Stimulated activated CD8-positive, alpha-beta memory T cell treated with anti-CD3 and anti-CD28 coated beads, Interleukin-15, amount 100 ng/mL, for 4 hours (primary cell): ENCODE measurements around the gene RPL28.
A peak's percentile ranks its signal among the peaks of the same experiment; 100 is the strongest.

Experiments
- DNase-seq, 2 donors: peaks; one replicate each; pipeline ENCODE4 v3.0.0-alpha.2; 2020; ENCODE audit warnings: low read depth in 2 of 2

Gene RPL28

GRCh38 chr19:55353356-55353802 is 32.4 kb upstream of the RPL28 start:
- DNase-seq: no peak

DNA sequence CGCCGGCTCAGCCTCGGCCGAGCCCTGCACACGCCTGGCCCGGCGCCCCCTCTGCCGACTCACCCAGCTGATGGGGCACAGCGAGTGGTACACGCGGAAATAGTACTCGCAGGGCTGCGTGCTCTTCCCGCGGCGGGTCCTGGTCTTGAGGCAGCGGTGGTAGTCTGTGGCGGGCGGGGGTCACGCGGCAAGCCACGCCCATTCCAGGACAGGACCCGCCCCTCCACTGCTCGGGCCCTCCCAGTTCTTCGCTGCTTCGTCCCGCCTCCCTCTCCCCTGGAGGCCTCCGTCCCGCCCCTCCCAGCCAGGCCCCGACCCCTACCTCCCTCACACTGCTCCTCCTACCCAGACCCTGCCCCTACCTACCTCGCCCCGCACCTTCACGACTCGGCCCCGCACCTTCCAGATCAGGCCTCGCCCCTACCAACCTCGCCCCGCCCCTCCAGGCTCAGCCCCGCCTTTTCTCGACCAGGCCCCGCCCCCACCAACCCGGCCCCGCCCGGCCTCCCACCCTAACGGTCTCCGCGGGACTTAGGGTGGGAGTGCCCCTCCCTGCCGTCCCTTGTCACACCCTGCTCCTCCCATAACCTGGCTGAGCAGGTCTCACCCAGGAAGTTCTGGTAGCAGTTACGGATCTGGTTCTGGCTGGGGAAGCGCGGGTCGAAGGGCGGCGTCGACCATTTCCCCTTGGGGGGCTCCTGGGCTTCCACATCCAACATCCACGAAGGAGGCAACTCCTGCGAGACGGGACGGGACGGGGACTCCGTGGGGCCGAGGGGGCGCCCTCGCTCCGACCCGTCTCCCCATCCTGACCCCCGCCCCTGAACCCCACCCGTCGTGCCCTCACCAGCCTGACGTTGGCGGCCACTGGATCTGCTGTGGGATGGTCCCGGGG is 31.7 kb upstream of the RPL28 start:
- peak in 1 of 2 donors; percentile 23 for DNase-seq

- no peak for DNase-seq
These were observed 31.0 kb upstream of the RPL28 start, which contains the start of gene COX6B2 for GRCh38 chr19:55354698-55355212. Gene COX6B2, minus strand, starts transcription at chr19:55354719. Its CDS starts 198 bp downstream, at chr19:55354521.

DNA sequence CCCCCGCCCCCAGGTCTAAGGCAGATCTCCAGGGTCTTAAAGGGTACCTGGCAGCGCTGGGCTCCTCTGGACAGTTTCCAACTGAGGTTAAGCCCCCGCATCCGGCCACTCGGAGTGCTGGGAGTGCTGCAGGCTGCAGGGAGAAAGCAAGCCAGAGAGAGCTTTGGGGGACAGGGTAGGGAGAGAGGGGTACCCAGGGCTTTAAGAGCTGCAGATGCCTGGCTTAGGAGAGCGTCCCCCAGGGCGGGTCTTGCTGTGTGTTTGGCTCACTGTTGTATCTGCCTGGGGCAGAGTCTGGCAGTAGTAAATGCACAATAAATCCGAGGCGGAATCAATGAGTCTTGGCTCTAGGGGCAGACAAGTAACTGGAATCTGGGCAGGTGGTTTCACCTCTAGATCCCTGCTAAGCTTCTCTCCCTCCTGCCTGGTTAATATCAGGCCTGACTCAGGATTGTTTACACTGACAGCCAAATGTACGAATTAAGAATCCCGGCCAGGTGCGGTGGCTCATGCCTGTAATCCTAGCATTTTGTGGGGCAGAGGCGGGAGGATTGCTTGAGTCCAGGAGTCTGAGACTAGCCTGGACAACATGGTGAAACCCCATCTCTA is 30.4 kb upstream of the RPL28 start:
- DNase-seq: no peak

DNA sequence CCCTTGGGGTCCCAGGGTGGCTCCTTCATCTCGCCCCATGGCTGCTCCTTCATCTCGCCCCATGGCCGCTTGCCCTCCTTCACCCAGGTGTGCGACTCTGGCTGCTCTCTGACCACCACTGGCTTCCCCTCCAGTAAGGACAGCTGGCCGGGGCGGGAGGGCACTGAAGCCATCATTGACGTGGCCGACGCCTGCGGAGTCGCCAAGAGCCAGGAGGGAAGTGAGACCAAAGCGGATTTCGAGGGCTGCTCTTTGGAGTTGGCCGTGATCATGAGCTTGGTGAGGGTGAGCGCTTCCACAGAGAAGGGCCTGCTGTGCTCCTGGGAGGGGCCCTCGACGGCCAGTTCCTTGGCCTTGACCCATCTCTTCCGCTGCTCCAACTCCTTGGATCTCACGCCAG is 27.2 kb upstream of the RPL28 start:
- DNase-seq: no peak

GRCh38 chr19:55358943-55359908 is 26.5 kb upstream of the RPL28 start:
- no peak for DNase-seq

GRCh38 chr19:55360902-55361301 is 24.8 kb upstream of the RPL28 start:
- DNase-seq: no peak

DNA sequence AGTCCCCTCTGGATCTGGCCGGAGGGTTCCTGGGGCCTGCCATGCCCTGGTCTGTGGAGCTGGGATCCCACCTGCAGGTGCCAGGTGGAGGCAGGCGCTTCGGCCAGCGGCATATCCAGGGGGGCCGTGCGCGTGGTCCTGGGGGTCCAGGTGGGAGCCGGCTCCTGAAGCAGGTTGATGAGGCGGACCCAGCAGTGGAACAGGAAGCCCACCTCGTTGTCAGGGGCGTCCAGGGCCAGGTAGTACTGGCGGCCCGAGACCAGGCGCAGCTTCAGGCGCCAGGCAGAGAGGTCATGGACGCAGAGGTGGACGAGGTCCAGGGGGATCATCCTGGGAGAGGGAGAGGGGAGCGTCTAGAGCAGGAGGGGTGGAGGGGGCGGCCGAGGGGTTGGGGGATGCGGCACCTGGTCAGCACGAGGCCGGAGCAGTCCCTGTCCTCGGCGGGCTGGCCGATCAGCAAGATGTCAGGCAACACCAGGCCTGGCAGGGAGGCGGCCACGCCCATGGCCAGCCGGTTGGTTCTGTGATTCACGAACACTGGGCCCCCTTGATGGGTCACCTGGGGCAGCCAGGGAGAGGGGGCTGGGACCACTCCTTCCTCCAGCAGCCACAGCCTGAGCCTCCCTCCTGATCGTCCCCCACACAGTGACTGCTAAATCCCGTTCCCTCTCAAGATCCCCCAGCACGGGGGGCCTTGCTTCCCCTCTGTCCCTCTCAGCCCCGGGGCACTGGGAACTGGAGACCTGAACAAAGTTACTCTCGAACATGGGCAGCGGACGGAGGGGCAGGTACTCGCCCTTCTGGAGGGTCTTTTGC is 23.4 kb upstream of the RPL28 start:
- DNase-seq: no peak

GRCh38 chr19:55362990-55363716 is 22.6 kb upstream of the RPL28 start, which contains the start of gene GARIN5B:
Gene GARIN5B, minus strand, starts transcription at chr19:55363260. Its CDS starts 194 bp downstream, at chr19:55363066.
- DNase-seq: no peak

GRCh38 chr19:55365245-55365644 is 20.5 kb upstream of the RPL28 start:
- no peak for DNase-seq

GRCh38 chr19:55365964-55366363 is 19.8 kb upstream of the RPL28 start:
- DNase-seq: no peak

- no peak for DNase-seq
These were observed 18.9 kb upstream of the RPL28 start for GRCh38 chr19:55366790-55367189.

GRCh38 chr19:55368106-55368505 is 17.6 kb upstream of the RPL28 start:
- no peak for DNase-seq

DNA sequence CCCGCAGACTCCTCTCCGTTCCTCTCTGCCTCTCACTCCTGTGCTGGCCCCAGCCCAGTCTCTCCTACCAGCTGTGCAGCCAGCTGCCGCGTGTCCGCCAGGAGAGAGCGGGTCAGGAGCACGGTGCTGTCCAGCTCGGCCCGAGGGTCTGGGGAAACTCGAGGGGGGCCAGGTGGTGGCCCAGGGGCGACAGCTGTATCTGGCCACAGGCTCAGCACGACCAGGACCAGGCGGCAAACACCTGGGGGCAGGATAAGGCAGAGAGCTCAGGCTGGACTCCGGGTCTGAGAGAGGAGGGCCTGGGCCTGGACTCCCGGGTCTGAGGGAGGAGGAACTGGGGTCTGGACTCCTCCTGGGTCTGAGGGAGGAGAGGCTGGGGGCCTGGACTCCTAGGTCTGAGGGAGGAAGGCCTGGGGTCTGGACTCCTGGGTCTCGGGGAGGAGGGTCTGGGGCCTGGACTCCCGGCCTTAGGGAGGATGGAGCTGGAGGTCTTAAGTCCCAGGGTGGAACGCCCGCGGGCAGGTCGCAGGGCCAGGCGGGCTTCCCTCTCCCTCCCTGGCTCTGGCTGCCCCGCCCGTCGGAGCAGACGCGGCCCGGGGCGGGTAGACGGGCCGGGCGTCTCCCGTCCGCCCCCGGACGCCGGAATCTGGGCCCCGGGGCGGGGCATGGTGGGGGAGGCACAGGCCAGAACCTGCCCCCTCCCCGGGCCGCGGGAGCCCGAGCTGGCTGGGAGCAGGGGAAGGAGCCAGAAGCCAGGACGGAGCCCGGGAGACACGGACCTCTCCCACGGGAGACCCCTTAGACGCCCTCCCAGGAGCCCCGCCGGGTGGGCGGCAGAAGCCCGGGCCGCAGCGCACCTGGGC is 16.8 kb upstream of the RPL28 start:
- no peak for DNase-seq

GRCh38 chr19:55369653-55370304 is 16.0 kb upstream of the RPL28 start:
- no peak for DNase-seq

DNA sequence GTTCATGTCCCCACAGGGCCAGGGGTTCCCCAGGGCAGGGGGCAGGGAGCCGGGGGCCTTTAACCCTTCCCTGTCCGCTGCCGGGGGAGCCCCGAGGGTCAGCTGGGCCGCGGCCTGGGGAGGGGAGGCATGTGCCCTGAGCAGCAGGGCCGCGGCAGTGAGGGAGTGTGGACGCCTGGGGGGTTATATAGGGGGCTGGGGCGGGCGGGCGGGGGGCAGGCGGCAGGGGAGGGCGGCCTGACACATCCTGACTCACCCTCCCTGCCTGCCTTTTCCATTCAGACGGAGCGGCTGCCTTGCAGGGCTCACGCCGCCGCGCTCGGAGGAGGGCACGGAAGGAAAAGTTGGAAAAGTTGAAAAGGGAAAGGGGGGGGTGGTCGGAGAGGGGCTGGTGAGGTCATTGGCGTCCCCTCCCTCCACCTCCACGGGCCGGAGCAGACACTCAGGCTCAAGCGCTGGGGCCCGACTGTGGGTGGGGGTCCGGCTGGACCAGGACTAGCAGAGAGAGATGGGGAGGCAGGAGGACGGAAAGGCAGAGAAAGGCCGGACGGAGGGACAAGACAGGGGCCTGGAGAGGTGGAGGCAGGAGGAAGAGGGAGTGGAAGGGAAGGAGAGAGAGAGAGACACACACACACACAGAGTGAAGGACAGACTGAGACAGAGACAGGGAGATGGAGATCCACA is 15.3 kb upstream of the RPL28 start, which contains the start of gene IL11:
TSS of gene IL11 (minus strand) at position 159 of the 684 bp plus-strand sequence. CDS start at position 6, 153 bp downstream.
- no peak for DNase-seq

DNA sequence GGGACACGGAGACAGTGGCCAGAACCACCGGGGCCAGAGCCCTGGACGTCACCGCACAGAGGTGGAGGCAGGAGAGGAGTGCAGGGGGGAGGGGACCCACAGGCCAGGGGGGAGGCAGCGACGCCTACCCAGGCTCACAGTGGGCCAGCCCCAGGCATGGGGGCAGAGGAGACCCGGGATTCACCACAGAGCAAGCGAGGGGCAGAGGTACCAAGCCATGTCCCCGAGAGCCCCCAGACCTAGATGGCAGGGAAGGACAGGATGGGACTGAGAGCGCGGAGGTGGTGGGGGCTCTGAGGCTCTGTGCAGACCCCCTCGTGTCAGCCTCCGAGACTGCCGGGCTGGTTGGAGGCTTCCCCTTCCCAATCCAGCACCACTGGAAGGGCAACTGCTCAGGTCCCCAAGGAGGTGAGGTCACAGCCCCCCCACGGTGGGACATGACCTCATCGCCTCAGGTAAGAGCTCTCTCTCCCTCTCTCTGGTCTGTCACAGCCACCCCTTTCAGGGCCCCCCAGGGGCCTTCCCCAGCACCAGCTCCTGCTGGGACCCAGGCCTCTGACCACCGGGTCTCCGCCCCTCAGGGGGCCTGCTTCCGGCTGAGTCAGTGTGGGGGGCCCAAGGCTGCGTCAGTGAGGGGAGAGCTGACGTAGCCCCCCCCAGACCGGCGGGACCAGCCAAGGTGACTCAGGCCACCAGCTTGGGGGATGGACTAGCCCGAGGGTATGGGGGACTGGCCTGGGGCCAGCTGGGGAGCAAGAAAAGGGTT is 13.2 kb upstream of the RPL28 start:
- no peak for DNase-seq
